WTC11 (cell line): ENCODE results near the gene PDE4A. TPM values are rescaled to one million over a fixed set of nuclear protein-coding genes. Genes with fewer than 3 reads are reported as not detected.

Experiments used
- AFF4 ChIP-seq: sonication (generic); formaldehyde crosslinking; IDR thresholded peaks from 2 replicates; pipeline ENCODE4 v1.8.1; 2023; ENCODE audit warnings: mild to moderate bottlenecking, missing genetic modification reagents, borderline replicate concordance
- CREB1 ChIP-seq: sonication (generic); formaldehyde crosslinking; IDR thresholded peaks from 2 replicates; pipeline ENCODE4 v1.8.0; 2023; ENCODE audit warnings: mild to moderate bottlenecking, missing genetic modification reagents
- CREM ChIP-seq: sonication (generic); formaldehyde crosslinking; IDR thresholded peaks from 2 replicates; pipeline ENCODE4 v1.8.1; 2022; ENCODE audit warnings: mild to moderate bottlenecking, missing genetic modification reagents, moderate library complexity
- E2F1 ChIP-seq: sonication (generic); formaldehyde crosslinking; IDR thresholded peaks from 2 replicates; pipeline ENCODE4 v1.8.0; 2022; ENCODE audit warnings: mild to moderate bottlenecking, missing genetic modification reagents
- ETV6 ChIP-seq: sonication (generic); formaldehyde crosslinking; IDR thresholded peaks from 2 replicates; pipeline ENCODE4 v1.8.1; 2022; ENCODE audit warnings: mild to moderate bottlenecking, missing genetic modification reagents
- GRHL2 ChIP-seq: fragments of 250-450 bp; sonication (Bioruptor Pico); IDR thresholded peaks from 2 replicates; pipeline ENCODE4 v1.8.0; 2022; ENCODE audit warnings: mild to moderate bottlenecking, moderate library complexity; ENCODE audit not compliant: insufficient replicate concordance, severe bottlenecking
- GTF2I ChIP-seq: fragments of 250-450 bp; sonication (Bioruptor Pico); conservative IDR thresholded peaks from 2 replicates; pipeline ENCODE4 v1.4.0; 2021; ENCODE audit warnings: mild to moderate bottlenecking
- JAZF1 ChIP-seq: fragments of 250-450 bp; sonication (Bioruptor Pico); IDR thresholded peaks from 2 replicates; pipeline ENCODE4 v1.9.0; 2021; ENCODE audit warnings: moderate library complexity, mild to moderate bottlenecking, inconsistent platforms
- JUN ChIP-seq: sonication (generic); formaldehyde crosslinking; IDR thresholded peaks from 2 replicates; pipeline ENCODE4 v1.8.0; 2023; ENCODE audit warnings: mild to moderate bottlenecking, missing genetic modification reagents
- MAX ChIP-seq: sonication (generic); formaldehyde crosslinking; IDR thresholded peaks from 2 replicates; pipeline ENCODE4 v1.8.0; 2022; ENCODE audit warnings: mild to moderate bottlenecking, missing genetic modification reagents
- MXD4 ChIP-seq: fragments of 250-450 bp; sonication (Bioruptor Pico); IDR thresholded peaks from 2 replicates; pipeline ENCODE4 v1.8.0; 2021; ENCODE audit warnings: mild to moderate bottlenecking, moderate library complexity, borderline replicate concordance
- NFE2L1 ChIP-seq: sonication (generic); formaldehyde crosslinking; IDR thresholded peaks from 2 replicates; pipeline ENCODE4 v1.8.1; 2023; ENCODE audit warnings: missing genetic modification reagents
- NR1H2 ChIP-seq: sonication (generic); formaldehyde crosslinking; IDR thresholded peaks from 2 replicates; pipeline ENCODE4 v1.9.0; 2021; ENCODE audit warnings: mild to moderate bottlenecking, moderate library complexity, missing genetic modification reagents
- OVOL2 ChIP-seq: fragments of 250-450 bp; sonication (Bioruptor Pico); IDR thresholded peaks from 2 replicates; pipeline ENCODE4 v1.9.0; 2021; ENCODE audit warnings: mild to moderate bottlenecking, borderline replicate concordance
- PRDM15 ChIP-seq: sonication (generic); formaldehyde crosslinking; IDR thresholded peaks from 2 replicates; pipeline ENCODE4 v1.8.0; 2022; ENCODE audit warnings: missing genetic modification reagents
- SP1 ChIP-seq: sonication (generic); formaldehyde crosslinking; conservative IDR thresholded peaks from 2 replicates; pipeline ENCODE4 v1.8.1; 2022; ENCODE audit warnings: missing genetic modification reagents
- TCF7 ChIP-seq: sonication (generic); formaldehyde crosslinking; IDR thresholded peaks from 2 replicates; pipeline ENCODE4 v1.8.0; 2022; ENCODE audit warnings: mild to moderate bottlenecking, low read depth, missing genetic modification reagents, moderate library complexity
- TEAD1 ChIP-seq: sonication (generic); formaldehyde crosslinking; IDR thresholded peaks from 2 replicates; pipeline ENCODE4 v1.8.0; 2022; ENCODE audit warnings: mild to moderate bottlenecking, missing genetic modification reagents
- TEAD4 ChIP-seq: sonication (generic); formaldehyde crosslinking; IDR thresholded peaks from 2 replicates; pipeline ENCODE4 v1.8.0; 2022; ENCODE audit warnings: mild to moderate bottlenecking, missing genetic modification reagents
- ZNF121 ChIP-seq: sonication (generic); formaldehyde crosslinking; IDR thresholded peaks from 2 replicates; pipeline ENCODE4 v1.8.0; 2023; ENCODE audit warnings: missing genetic modification reagents
- ZNF219 ChIP-seq: sonication (generic); formaldehyde crosslinking; IDR thresholded peaks from 2 replicates; pipeline ENCODE4 v1.8.0; 2023; ENCODE audit warnings: missing genetic modification reagents, mild to moderate bottlenecking, borderline replicate concordance
- ZNF232 ChIP-seq: sonication (generic); formaldehyde crosslinking; IDR thresholded peaks from 2 replicates; pipeline ENCODE4 v1.8.0; 2022; ENCODE audit warnings: mild to moderate bottlenecking, missing genetic modification reagents
- ZNF263 ChIP-seq: sonication (generic); formaldehyde crosslinking; IDR thresholded peaks from 2 replicates; pipeline ENCODE4 v1.8.1; 2022; ENCODE audit warnings: low read depth, mild to moderate bottlenecking, moderate library complexity, missing genetic modification reagents
- ZNF396 ChIP-seq: fragments of 250-450 bp; sonication (Bioruptor Pico); IDR thresholded peaks from 2 replicates; pipeline ENCODE4 v1.8.0; 2021; ENCODE audit warnings: mild to moderate bottlenecking, moderate library complexity, borderline replicate concordance
- ZNF512 ChIP-seq: sonication (generic); formaldehyde crosslinking; IDR thresholded peaks from 2 replicates; pipeline ENCODE4 v1.8.1; 2022; ENCODE audit warnings: missing genetic modification reagents, borderline replicate concordance
- ZSCAN18 ChIP-seq: fragments of 250-450 bp; sonication (Bioruptor Pico); IDR thresholded peaks from 2 replicates; pipeline ENCODE4 v2.1.2; 2022; ENCODE audit warnings: mild to moderate bottlenecking, moderate library complexity
- total RNA-seq: library from RNA; stranded (reverse); gene quantifications from 3 replicates; pipeline ENCODE4 v1.2.3, GENCODE V29; 2021
- TF ChIP-seq, protein P1 (sequence below): sonication (generic); formaldehyde crosslinking; IDR thresholded peaks from 2 replicates; pipeline ENCODE4 v1.8.1; 2023; ENCODE audit warnings: mild to moderate bottlenecking, missing genetic modification reagents

The PDE4A gene
- total RNA-seq, 1 experiment from 2014 or later: 5.9 TPM

GRCh38 chr19:10380313-10381102, 39.8 kb upstream of the PDE4A start, which contains the start of gene TYK2 (continued):
- TF ChIP-seq ZNF219 (no peak), ZNF512 (no peak), TEAD1 (no peak), NFE2L1 (CRISPR knock-in tag) (peak; percentile 47; the same call in 1 of the 2 replicates), PRDM15 (peak; percentile 96), TCF7 (CRISPR knock-in tag) (no peak), GTF2I (CRISPR knock-in tag) (0 out of 2 replicates have a peak, but pooled peaks have one; percentile 13), ETV6 (no peak), E2F1 (CRISPR knock-in tag) (no peak), ZNF121 (CRISPR knock-in tag) (no peak), JUN (CRISPR knock-in tag) (no peak), GRHL2 (CRISPR knock-in tag) (no peak), CREM (CRISPR knock-in tag) (peak; percentile 87), ZNF263 (no peak), ZSCAN18 (CRISPR knock-in tag) (no peak), JAZF1 (CRISPR knock-in tag) (no peak), MAX (CRISPR knock-in tag) (peak; percentile 90), NR1H2 (CRISPR knock-in tag) (no peak), TEAD4 (CRISPR knock-in tag) (no peak), ZNF232 (CRISPR knock-in tag) (no peak), SP1 (CRISPR knock-in tag) (peak; percentile 90), OVOL2 (no peak), ZNF396 (CRISPR knock-in tag) (no peak), CREB1 (CRISPR knock-in tag) (0 out of 2 replicates have a peak, but pooled peaks have one; percentile 51), MXD4 (CRISPR knock-in tag) (no peak), AFF4 (CRISPR knock-in tag) (no peak)
- TF ChIP-seq, protein P1, sequence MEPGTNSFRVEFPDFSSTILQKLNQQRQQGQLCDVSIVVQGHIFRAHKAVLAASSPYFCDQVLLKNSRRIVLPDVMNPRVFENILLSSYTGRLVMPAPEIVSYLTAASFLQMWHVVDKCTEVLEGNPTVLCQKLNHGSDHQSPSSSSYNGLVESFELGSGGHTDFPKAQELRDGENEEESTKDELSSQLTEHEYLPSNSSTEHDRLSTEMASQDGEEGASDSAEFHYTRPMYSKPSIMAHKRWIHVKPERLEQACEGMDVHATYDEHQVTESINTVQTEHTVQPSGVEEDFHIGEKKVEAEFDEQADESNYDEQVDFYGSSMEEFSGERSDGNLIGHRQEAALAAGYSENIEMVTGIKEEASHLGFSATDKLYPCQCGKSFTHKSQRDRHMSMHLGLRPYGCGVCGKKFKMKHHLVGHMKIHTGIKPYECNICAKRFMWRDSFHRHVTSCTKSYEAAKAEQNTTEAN: peak; percentile 4; the same call in 1 of the 2 replicates
